ENCODE measurements around the gene ADCY5.

The ADCY5 gene

DNA sequence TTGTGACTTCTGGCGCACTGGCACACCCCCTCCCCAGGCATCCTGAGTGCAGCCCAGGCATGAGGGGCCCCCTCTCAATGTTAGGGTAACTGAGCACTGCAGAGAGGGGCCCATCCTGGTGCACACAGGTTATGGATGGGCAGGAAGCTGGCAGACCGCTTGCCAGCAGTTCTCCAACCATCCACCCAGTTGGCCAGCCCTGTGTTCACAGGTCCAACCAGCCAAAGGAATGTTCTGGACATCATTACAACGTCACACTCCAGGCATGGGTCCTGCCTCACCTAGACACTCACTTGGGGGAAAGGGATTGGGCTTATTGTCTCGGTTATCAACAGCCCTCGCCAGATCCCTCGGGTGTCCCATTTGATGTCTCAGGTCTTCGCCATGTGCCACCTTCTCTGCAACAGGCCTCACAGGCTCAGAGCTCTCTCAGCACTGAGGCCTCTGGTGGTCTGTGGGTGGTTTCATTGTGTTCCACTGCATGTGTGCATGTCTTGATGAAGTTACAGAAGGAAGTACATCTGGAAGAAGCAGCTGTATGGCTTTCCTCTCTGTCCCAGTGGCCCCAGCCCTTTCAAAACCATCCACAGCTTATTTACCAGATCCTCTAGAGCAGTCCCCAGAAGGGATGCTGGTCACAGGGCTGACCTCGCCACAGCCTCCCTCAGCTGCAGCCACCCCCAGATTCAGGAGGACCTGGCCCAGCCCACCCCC lies 23.7 kb downstream of the ADCY5 start:
- DNase-seq: no peak

- DNase-seq: no peak
Measured at GRCh38 chr3:123424321-123424998, 24.4 kb downstream of the ADCY5 start.

DNA sequence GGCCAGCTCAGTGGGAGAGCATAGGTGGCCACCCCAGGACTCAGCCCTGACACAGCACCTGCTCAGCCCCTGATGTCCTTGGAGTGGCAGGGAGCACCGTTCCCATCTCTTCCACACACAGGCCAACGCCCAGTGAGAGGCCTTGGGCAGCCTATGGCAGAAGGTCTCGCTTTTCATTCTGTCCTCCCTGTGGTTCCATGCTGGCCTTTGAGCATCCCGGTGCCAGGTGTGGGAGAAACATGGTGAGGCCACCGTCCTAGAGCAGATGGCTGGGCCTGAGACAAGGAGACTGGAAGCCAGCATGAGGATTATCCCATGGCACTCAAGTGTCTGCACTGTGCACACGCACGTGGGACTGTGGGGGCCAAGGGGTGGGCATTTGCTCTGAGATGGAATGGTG lies 25.1 kb downstream of the ADCY5 start:
- no peak for DNase-seq

GRCh38 chr3:123423031-123423430 lies 25.9 kb downstream of the ADCY5 start:
- DNase-seq: no peak

- DNase-seq: no peak
Measured at GRCh38 chr3:123422457-123422856, 26.4 kb downstream of the ADCY5 start.

DNA sequence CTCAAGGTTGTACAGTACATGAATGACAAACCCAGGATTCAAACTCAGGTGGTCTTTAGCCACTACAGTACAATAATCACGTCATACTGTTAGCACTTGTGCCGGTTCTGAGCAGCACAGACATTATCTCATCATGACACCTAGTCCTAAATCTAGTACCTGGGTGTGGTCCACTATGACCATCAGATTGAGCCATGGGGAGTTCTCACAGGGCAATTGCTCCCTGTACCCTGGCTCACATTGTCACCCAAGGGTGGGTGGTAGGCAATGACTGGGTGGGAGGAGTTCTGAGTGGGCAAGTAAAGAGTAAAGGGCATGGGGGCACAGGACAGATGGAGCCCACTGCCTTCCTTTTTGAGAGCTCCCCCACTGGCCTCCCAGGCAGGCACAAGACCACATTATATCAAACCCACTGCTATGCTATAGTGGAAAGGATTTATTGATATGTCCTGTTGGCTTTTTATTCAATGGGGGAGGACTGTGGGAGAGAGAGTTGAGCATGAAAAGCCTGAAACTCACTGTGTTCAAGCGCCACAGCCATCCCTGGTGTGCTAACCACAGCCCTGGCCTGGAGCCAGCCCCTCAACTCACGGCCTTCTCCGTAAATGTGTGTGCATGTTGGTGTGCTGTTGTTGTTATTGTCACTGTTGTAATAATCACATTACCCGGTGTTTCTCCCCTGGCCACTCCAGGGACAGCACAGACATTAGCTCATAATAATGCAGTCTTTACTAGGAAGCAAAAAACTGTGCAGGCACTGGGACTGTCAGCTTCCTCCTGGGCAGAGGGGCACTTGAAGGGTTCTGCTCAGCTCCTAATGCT lies 27.3 kb downstream of the ADCY5 start:
- DNase-seq: no peak

DNA sequence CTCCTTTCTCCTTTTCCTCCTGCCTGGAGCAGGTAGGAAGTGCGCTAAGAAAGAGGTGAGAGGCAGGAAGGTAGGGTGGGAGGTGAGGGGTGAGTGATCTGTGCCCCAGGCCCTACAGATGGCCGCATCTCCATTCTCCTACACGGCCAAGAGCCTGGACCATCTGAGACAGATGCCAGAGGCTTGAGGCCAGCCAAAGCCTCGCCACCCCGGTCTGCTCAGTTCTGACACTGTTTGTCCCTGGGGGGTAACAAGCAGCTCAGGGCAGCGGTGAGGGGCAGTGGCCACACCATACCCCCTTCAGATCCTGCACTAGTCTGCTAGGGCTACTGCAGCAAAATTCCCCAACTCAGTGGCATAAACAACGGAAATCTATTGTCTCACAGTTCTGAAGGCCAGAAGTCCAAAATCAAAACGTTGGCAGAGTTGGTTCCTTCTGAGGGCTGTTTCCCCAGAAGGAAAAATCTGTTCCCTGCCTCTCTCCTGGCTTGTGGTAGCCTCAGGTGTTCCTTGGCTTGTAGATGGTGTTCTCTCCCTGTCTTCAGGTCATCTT lies 28.4 kb downstream of the ADCY5 start:
- DNase-seq: no peak

DNA sequence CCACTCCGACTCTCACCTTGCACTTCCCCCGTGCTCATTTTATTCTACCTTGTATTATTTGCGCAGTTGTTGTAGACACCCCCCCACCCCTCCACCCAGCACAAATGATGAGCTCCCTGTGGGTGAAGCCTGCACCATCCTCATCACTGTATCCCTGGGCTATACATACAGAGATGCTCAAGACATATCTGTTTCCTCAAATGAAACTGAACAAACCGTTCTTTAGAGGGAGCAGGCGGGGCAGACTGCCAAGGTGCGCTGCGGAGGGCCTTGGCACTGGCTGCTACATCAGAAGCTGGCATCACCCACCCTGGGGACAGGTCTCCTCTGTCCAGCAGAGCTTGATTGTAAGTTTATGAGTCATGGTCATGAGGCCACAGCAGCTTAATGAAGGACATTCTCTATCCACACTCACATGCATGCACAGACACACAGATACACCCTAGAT lies 29.0 kb downstream of the ADCY5 start:
- DNase-seq: no peak

GRCh38 chr3:123419181-123419849 lies 29.6 kb downstream of the ADCY5 start:
- no peak for DNase-seq

DNA sequence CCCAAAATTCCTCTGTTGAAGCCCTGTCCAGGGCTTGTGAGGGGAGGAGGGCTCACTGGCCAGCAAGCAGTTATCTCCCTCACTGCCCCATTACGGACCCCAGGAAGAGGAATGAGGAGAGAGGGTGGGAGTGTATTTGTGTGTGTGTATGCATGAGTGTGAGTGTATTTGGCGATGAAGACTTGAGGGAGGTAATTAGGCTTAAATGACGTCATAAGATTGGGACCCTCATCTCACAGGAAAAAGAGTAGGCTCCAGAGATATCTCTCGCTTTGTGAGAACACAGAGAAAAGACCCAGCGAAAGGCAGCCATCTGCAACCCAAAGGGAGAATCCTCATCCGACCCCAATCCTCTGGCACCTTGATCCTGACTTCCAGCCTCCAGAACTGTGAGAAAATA lies 32.2 kb downstream of the ADCY5 start:
- DNase-seq: no peak

DNA sequence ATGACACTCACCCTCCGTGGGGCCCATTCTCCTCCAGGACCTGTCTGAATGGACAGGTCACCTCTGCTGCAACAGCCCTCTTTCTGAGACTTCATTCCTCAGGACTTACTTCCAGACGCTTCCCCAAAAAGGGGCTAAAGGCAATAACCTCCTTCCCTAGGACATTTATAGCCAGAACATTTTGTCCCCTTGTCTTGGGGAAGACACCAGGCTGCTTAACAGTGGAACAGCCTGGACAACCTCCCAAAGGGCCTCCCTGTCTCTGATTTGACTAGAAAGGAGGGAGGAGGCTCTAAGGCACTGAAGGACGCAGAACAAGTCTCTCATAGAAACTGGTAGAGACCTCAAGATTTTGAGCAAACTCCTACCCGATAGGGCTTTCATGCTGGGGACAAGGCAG lies 32.7 kb downstream of the ADCY5 start:
- DNase-seq: no peak

- DNase-seq: no peak
Measured at GRCh38 chr3:123414973-123415775, 33.7 kb downstream of the ADCY5 start.

GRCh38 chr3:123412811-123413604 lies 35.9 kb downstream of the ADCY5 start:
- no peak for DNase-seq

- DNase-seq: no peak
Measured at GRCh38 chr3:123412076-123412475, 36.8 kb downstream of the ADCY5 start.

DNA sequence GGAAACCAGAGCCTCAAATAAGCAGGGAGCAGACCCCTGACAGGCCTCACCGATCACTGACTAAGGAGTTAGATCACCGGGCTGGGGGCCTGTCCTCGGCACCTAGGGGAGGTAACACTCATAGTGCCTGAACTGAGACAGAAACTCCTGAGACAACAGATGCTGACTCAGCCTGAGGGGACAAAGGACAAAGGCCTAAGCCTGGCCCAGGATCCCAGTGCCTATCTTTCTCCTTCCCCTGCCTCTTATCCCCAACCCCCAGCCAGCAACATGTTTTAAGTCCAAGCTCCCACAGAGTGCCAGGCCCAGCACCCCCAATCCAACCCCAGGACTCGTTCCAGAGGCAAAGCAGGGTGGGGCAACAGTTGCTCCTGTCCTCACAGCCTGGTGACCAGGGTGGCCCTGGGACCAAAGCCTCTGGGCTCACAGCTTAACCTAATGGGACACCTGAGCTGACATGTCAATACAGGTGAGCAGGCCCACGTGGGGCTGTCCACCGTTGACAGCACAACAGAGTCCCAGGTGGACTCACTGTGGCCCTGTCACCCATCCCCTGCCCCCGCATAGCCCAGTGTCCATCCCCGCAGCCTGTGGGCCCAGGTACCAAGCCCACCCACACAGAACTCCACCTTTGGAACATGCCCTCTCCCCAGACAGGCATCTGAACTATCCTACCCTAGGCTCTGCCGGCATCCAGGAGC lies 37.4 kb downstream of the ADCY5 start:
- no peak for DNase-seq

GRCh38 chr3:123410149-123410515 lies 38.8 kb downstream of the ADCY5 start:
- DNase-seq: peak; percentile 66

DNA sequence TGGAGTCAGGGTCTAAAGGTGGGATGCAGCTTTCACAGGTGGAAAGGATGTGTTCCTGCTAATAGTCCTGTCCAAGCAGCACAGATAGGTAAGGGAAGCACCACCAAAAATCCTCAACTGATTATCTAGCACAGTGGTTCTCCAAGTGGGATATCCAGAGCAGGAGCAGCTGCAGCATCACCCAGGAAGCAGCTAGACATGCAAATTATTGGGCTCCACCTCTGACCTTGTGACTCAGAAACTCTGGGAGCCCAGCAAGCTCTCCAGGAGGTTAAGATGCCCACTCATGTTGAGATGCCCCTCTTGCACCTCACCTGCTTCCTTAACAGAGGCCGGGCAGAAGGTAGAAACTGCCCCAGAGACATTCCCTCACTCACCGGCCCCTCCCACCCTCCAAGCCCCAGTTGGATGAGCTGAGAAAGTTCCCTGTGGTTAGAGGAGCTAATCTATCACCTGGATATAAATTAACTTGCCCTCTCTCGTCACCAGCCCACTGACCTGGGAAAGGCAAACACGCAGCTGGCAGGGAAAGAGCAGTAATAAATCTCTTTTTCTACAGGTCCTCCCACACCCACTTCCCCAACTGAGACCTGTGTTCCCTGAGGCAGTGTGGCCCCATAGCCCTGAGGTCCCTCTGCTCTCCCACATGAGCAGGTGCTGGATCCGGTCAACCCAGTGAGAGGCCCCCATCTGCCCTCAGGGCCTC lies 39.3 kb downstream of the ADCY5 start:
- peak; percentile 99 for DNase-seq

DNA sequence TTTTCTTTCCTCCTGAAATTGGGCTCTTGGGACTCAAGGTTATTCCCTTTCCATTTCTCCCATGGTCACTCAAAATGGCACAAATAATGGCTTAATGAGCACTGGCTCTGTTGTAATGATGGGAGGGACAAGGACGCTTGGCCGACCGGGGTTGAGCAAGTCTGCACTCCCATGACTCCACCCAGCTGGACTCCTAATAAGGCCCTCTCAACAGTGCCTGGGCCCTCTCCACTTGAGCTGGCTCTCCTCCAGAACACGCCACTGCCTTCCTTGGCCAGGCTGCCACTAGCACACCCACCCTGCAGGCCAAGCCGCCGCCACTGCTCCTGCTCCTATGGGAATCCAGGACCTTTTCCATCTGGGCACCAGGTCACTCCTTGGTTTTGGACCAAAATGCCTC lies 42.3 kb downstream of the ADCY5 start:
- peak; percentile 26 for DNase-seq

- DNase-seq: no peak
Measured at GRCh38 chr3:123405936-123406510, 42.9 kb downstream of the ADCY5 start.

- DNase-seq: no peak
Measured at GRCh38 chr3:123405021-123405420, 43.9 kb downstream of the ADCY5 start.
